HG02884 (cell line): ENCODE measurements around the gene CYP27C1.

Experiments
- ATAC-seq: cut with Tn5 transposase; IDR thresholded peaks from one replicate; pipeline ENCODE4 v1.9.1; 2021; ENCODE audit warnings: mild to moderate bottlenecking, moderate library complexity; ENCODE audit not compliant: unreplicated experiment

CYP27C1 gene

GRCh38 chr2:127134833-127135830, 85.0 kb downstream of the CYP27C1 start:
- ATAC-seq: no peak

GRCh38 chr2:127134235-127134634, 85.9 kb downstream of the CYP27C1 start:
- ATAC-seq: no peak
